ENCODE results near the gene DENND4A. TPM values are rescaled to one million over a fixed set of nuclear protein-coding genes. Genes with fewer than 3 reads are reported as not detected.

Gene DENND4A
- total and polyA plus RNA-seq, 10 of the 15 experiments (the other 5 are each of a cell fraction or from before 2014, with no cell fraction given) = 14.2 to 81.8 (median 34.1) TPM

DNA sequence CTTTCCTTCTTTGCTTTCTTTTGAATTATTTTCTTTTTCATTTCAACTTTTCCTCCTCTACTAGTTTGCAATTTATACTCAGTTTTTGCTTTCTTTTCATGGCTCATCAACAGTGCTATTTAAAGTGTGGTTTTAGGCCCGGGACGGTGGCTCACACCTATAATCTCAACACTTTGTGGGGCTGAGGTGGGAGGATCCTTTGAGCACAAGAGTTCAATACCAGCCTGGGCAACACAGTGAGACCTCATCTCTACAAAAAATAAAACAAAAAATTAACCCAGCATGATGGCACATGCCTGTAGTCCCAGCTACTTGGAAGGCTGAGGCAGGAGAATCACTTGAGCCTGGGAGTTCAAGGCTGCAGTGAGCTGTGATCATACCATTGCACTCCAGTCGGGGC is 20.4 kb upstream of the DENND4A start:
- POLR2A ChIA-PET = interaction anchor here (0.6 to 16.0 kb wide), 6 partner anchors 8 to 557 kb away, joined by 3 to 260 read pairs (median 5); partner anchors contain the start of genes DENND4A and RAB11A
- peaks cover 28% of the 10 kb centered on the region for H3K4me1 ChIP-seq (ENCODE audit: control insufficient read depth, insufficient read depth, low read length)
- DNase-seq (ENCODE audit: low read depth, low spot score) = no peak
- intact Hi-C loops (cut with micrococcal nuclease; ENCODE audit: unreplicated experiment) = no loop called here
- H3K4me3 ChIP-seq = no peak overlapping the region
- no peak overlapping the region for H3K9ac ChIP-seq (ENCODE audit: control insufficient read depth, insufficient read depth, low read length)
- no peak overlapping the region for H2AFZ ChIP-seq (ENCODE audit: control insufficient read depth, low read depth, low read length)
- no peaks in the 10 kb centered on the region for H3K36me3 ChIP-seq (ENCODE audit: control insufficient read depth in 2 of 2, insufficient read depth in 2 of 2, low read length in 1 of 2)
- WGBS (ENCODE audit: insufficient coverage, insufficient replicate concordance, low lambda C conversion rate, missing lambda C conversion rate) = 100% methylated on average over 3 of the region's 3 CpGs
- CTCF ChIA-PET = interaction anchor here (1.9 kb wide), 1 partner anchor 21 kb away, joined by 9 read pairs; the partner anchor contains the start of gene DENND4A
- no peak for FAIRE-seq
- H3K9me3 ChIP-seq (replicated peaks; ENCODE audit: control insufficient read depth, insufficient read depth, low read length) = peaks cover 3% of the 10 kb centered on the region; the same call in 2 of the 3 replicates
- H3K27ac ChIP-seq (ENCODE audit: control insufficient read depth, insufficient read depth) = no peak overlapping the region
- no peaks in the 10 kb centered on the region for H3K79me2 ChIP-seq (ENCODE audit: control insufficient read depth, insufficient read depth, low read length)
- in situ Hi-C loops (cut with MboI) = no loop called here
- no peaks in the 10 kb centered on the region for H4K20me1 ChIP-seq (ENCODE audit: control insufficient read depth, insufficient read depth)
- no peak overlapping the region for H3K4me2 ChIP-seq (ENCODE audit: control insufficient read depth, insufficient read depth)
- ATAC-seq = no peak
- RAD21 ChIA-PET (ENCODE audit: unreplicated experiment) = interaction anchor here (0.6 to 15.7 kb wide), 3 partner anchors 18 to 43 kb away, joined by 3 to 344 read pairs (median 3); partner anchors contain the start of gene DENND4A
- SMC1A ChIA-PET (ENCODE audit: uncharacterized antibody, unreplicated experiment) = interaction anchor here (0.8 to 18.4 kb wide), 4 partner anchors 11 to 46 kb away, joined by 3 to 488 read pairs (median 7); partner anchors contain the start of gene DENND4A
- no peaks in the 10 kb centered on the region for H3K27me3 ChIP-seq (replicated peaks in 1 of 2; ENCODE audit: control insufficient read depth in 2 of 2, insufficient read depth in 2 of 2, low read length in 1 of 2)
- no TSS peak for BruUV-seq (replicated peaks)
- TF ChIP-seq HDGF (IDR thresholded peaks at IDR 0.05) = no peak
- TF ChIP-seq, protein P1, sequence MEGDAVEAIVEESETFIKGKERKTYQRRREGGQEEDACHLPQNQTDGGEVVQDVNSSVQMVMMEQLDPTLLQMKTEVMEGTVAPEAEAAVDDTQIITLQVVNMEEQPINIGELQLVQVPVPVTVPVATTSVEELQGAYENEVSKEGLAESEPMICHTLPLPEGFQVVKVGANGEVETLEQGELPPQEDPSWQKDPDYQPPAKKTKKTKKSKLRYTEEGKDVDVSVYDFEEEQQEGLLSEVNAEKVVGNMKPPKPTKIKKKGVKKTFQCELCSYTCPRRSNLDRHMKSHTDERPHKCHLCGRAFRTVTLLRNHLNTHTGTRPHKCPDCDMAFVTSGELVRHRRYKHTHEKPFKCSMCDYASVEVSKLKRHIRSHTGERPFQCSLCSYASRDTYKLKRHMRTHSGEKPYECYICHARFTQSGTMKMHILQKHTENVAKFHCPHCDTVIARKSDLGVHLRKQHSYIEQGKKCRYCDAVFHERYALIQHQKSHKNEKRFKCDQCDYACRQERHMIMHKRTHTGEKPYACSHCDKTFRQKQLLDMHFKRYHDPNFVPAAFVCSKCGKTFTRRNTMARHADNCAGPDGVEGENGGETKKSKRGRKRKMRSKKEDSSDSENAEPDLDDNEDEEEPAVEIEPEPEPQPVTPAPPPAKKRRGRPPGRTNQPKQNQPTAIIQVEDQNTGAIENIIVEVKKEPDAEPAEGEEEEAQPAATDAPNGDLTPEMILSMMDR (IDR thresholded peaks at IDR 0.05 in 2 of 3, conservative IDR thresholded peaks at IDR 0.05 in 1 of 3; ENCODE audit: control insufficient read depth in 2 of 3, extremely low read depth in 1 of 3, insufficient read depth in 1 of 3, low read depth in 3 of 3, low read length in 3 of 3) = no peak
- TF ChIP-seq ESRRA (IDR thresholded peaks at IDR 0.05; ENCODE audit: low read length) = no peak
- no peak for TF ChIP-seq MTA3 (IDR thresholded peaks at IDR 0.05; ENCODE audit: borderline replicate concordance, low read length)
- no peak for TF ChIP-seq TAF1 (IDR thresholded peaks at IDR 0.05; ENCODE audit: borderline replicate concordance, low read depth, low read length)
- TF ChIP-seq, protein P2, sequence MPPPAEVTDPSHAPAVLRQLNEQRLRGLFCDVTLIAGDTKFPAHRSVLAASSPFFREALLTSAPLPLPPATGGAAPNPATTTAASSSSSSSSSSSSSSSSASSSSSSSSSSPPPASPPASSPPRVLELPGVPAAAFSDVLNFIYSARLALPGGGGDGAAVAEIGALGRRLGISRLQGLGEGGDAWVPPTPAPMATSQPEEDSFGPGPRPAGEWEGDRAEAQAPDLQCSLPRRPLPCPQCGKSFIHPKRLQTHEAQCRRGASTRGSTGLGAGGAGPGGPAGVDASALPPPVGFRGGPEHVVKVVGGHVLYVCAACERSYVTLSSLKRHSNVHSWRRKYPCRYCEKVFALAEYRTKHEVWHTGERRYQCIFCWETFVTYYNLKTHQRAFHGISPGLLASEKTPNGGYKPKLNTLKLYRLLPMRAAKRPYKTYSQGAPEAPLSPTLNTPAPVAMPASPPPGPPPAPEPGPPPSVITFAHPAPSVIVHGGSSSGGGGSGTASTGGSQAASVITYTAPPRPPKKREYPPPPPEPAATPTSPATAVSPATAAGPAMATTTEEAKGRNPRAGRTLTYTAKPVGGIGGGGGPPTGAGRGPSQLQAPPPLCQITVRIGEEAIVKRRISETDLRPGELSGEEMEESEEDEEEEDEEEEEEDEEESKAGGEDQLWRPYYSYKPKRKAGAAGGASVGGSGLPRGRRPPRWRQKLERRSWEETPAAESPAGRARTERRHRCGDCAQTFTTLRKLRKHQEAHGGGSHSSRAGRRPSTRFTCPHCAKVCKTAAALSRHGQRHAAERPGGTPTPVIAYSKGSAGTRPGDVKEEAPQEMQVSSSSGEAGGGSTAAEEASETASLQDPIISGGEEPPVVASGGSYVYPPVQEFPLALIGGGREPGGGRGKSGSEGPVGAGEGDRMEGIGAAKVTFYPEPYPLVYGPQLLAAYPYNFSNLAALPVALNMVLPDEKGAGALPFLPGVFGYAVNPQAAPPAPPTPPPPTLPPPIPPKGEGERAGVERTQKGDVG (CRISPR knock-in tag; IDR thresholded peaks at IDR 0.05) = no peak
- no peak for TF ChIP-seq CHD1 (IDR thresholded peaks at IDR 0.05; ENCODE audit: low read depth, low read length)
- no peak for TF ChIP-seq BMI1 (IDR thresholded peaks at IDR 0.05; ENCODE audit: borderline replicate concordance)
- no peak for TF ChIP-seq CHD4 (IDR thresholded peaks at IDR 0.05)
- no peak for TF ChIP-seq MTA2 (IDR thresholded peaks at IDR 0.05; ENCODE audit: low read depth)
- TF ChIP-seq, protein P3, sequence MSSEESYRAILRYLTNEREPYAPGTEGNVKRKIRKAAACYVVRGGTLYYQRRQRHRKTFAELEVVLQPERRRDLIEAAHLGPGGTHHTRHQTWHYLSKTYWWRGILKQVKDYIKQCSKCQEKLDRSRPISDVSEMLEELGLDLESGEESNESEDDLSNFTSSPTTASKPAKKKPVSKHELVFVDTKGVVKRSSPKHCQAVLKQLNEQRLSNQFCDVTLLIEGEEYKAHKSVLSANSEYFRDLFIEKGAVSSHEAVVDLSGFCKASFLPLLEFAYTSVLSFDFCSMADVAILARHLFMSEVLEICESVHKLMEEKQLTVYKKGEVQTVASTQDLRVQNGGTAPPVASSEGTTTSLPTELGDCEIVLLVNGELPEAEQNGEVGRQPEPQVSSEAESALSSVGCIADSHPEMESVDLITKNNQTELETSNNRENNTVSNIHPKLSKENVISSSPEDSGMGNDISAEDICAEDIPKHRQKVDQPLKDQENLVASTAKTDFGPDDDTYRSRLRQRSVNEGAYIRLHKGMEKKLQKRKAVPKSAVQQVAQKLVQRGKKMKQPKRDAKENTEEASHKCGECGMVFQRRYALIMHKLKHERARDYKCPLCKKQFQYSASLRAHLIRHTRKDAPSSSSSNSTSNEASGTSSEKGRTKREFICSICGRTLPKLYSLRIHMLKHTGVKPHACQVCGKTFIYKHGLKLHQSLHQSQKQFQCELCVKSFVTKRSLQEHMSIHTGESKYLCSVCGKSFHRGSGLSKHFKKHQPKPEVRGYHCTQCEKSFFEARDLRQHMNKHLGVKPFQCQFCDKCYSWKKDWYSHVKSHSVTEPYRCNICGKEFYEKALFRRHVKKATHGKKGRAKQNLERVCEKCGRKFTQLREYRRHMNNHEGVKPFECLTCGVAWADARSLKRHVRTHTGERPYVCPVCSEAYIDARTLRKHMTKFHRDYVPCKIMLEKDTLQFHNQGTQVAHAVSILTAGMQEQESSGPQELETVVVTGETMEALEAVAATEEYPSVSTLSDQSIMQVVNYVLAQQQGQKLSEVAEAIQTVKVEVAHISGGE (CRISPR knock-in tag; IDR thresholded peaks at IDR 0.05) = no peak
- TF ChIP-seq BACH1 (IDR thresholded peaks at IDR 0.05; ENCODE audit: borderline replicate concordance) = no peak
- no peak for TF ChIP-seq SMAD1 (IDR thresholded peaks at IDR 0.05; ENCODE audit: low read depth, partially characterized antibody)
- TF ChIP-seq, protein P4, sequence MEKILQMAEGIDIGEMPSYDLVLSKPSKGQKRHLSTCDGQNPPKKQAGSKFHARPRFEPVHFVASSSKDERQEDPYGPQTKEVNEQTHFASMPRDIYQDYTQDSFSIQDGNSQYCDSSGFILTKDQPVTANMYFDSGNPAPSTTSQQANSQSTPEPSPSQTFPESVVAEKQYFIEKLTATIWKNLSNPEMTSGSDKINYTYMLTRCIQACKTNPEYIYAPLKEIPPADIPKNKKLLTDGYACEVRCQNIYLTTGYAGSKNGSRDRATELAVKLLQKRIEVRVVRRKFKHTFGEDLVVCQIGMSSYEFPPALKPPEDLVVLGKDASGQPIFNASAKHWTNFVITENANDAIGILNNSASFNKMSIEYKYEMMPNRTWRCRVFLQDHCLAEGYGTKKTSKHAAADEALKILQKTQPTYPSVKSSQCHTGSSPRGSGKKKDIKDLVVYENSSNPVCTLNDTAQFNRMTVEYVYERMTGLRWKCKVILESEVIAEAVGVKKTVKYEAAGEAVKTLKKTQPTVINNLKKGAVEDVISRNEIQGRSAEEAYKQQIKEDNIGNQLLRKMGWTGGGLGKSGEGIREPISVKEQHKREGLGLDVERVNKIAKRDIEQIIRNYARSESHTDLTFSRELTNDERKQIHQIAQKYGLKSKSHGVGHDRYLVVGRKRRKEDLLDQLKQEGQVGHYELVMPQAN (conservative IDR thresholded peaks at IDR 0.05) = no peak

Measured in GM12878 (cell line).